ENCODE measurements around the gene ABHD14A. TPM values are rescaled to one million over a fixed set of nuclear protein-coding genes. Genes with fewer than 3 reads are reported as not detected.

Gene ABHD14A
- total RNA-seq, 1 experiment from 2014 or later = 3.7 TPM

DNA sequence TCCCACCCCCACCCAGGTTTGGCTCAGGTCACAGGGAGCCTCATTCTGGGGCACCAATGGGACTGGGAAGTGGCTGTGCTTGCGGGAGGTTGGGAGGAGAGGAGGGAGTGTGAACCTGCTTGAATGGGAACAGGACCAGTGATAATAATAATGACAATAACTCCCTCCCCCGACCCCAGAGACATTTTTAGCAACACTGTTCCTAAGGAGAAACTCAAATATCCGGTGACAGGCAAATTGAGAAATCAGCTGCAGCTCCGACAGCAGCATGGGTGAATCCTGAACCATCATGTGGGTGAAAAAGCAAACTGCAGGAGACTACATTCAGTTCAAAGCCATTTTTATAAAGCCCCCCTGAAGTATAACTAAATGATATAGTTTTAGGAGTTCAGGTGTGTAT is 32.4 kb downstream of the ABHD14A start:
- no TSS peak for BruUV-seq (replicated peaks)
- CTCF ChIA-PET = no interaction called here
- intact Hi-C loops (cut with micrococcal nuclease; ENCODE audit: unreplicated experiment) = no loop called here
- POLR2A ChIA-PET (ENCODE audit: low non-redundant PET) = no interaction called here
- H3K36me3 ChIP-seq (ENCODE audit: insufficient read depth, low read length, poor library complexity, severe bottlenecking) = no peaks in the 10 kb centered on the region
- DNase-seq (ENCODE audit: low spot score) = no peak
- H3K9me3 ChIP-seq (ENCODE audit: low read depth, low read length, poor library complexity, severe bottlenecking) = no peaks in the 10 kb centered on the region
- no peak overlapping the region for H3K4me3 ChIP-seq (ENCODE audit: low read depth, low read length, poor library complexity, severe bottlenecking)
- TF ChIP-seq, protein P1, sequence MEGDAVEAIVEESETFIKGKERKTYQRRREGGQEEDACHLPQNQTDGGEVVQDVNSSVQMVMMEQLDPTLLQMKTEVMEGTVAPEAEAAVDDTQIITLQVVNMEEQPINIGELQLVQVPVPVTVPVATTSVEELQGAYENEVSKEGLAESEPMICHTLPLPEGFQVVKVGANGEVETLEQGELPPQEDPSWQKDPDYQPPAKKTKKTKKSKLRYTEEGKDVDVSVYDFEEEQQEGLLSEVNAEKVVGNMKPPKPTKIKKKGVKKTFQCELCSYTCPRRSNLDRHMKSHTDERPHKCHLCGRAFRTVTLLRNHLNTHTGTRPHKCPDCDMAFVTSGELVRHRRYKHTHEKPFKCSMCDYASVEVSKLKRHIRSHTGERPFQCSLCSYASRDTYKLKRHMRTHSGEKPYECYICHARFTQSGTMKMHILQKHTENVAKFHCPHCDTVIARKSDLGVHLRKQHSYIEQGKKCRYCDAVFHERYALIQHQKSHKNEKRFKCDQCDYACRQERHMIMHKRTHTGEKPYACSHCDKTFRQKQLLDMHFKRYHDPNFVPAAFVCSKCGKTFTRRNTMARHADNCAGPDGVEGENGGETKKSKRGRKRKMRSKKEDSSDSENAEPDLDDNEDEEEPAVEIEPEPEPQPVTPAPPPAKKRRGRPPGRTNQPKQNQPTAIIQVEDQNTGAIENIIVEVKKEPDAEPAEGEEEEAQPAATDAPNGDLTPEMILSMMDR (conservative IDR thresholded peaks at IDR 0.05; ENCODE audit: low read depth, low read length) = no peak
- no peak for TF ChIP-seq EZH2 (IDR thresholded peaks at IDR 0.05; ENCODE audit: borderline replicate concordance, low read depth, low read length, poor library complexity, severe bottlenecking)
- no peaks in the 10 kb centered on the region for H3K27me3 ChIP-seq (replicated peaks; ENCODE audit: insufficient read depth, low read depth, low read length, poor library complexity)
- H3K4me1 ChIP-seq (ENCODE audit: insufficient read depth, low read length, poor library complexity, severe bottlenecking) = peaks cover 18% of the 10 kb centered on the region
- no peak overlapping the region for H3K27ac ChIP-seq (ENCODE audit: low read depth, low read length, poor library complexity, severe bottlenecking)

DNA sequence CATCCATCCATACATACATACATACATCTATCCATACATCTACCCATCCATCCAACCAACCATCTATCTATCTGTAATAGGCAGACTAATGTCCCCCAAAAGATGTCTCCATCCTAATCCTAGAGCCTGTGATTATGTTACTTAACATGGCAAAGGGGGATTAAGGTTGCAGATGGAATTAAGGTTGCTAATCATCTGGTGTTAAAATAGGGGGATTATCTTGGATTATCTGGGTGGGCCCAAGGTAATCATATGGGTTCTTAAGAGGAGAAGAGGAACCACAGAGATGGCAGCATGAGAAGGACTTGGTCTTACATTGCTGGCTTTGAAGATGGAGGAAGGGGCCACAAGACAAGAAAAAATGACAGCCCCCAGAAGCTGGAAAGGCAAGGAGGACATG is 35.6 kb downstream of the ABHD14A start:
- TF ChIP-seq EZH2 (IDR thresholded peaks at IDR 0.05; ENCODE audit: borderline replicate concordance, low read depth, low read length, poor library complexity, severe bottlenecking) = no peak
- TF ChIP-seq, protein P1 (conservative IDR thresholded peaks at IDR 0.05; ENCODE audit: low read depth, low read length) = no peak

DNA sequence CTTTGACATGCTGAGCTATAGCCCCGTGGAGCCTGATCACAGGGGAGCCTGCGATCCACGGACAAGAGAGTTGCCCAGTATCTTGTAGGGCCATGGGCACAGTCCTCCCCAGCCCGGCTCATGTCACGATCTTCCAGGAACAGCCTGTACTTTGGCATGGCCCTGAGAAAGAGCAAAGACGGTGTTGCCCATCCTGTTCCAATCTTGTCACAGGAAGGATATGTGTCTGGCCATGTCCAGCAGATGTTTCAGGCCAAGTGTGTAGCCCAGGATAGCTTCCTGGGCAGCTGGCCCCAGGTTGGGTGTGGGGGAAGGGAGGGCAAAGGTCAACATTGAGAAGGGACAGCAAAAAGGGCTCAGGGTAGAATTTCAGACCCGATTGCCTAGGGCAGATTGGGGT is 37.8 kb downstream of the ABHD14A start:
- H3K4me1 ChIP-seq (ENCODE audit: insufficient read depth, low read length, poor library complexity, severe bottlenecking) = no peaks in the 10 kb centered on the region
- no peak for DNase-seq (ENCODE audit: low spot score)
- H3K27me3 ChIP-seq (replicated peaks; ENCODE audit: insufficient read depth, low read depth, low read length, poor library complexity) = no peaks in the 10 kb centered on the region
- no peak overlapping the region for H3K27ac ChIP-seq (ENCODE audit: low read depth, low read length, poor library complexity, severe bottlenecking)
- no TSS peak for BruUV-seq (replicated peaks)
- intact Hi-C loops (cut with micrococcal nuclease; ENCODE audit: unreplicated experiment) = no loop called here
- no peak overlapping the region for H3K4me3 ChIP-seq (ENCODE audit: low read depth, low read length, poor library complexity, severe bottlenecking)
- no peaks in the 10 kb centered on the region for H3K36me3 ChIP-seq (ENCODE audit: insufficient read depth, low read length, poor library complexity, severe bottlenecking)
- CTCF ChIA-PET = no interaction called here
- POLR2A ChIA-PET (ENCODE audit: low non-redundant PET) = interaction anchor here (0.6 kb wide), 1 partner anchor 29 kb away, joined by 4 read pairs; no protein-coding TSS in a partner anchor
- H3K9me3 ChIP-seq (ENCODE audit: low read depth, low read length, poor library complexity, severe bottlenecking) = no peaks in the 10 kb centered on the region
- TF ChIP-seq EZH2 (IDR thresholded peaks at IDR 0.05; ENCODE audit: borderline replicate concordance, low read depth, low read length, poor library complexity, severe bottlenecking) = no peak
- TF ChIP-seq, protein P1 (conservative IDR thresholded peaks at IDR 0.05; ENCODE audit: low read depth, low read length) = no peak

More for the DNA sequence above, 35.6 kb downstream of the ABHD14A start:
- intact Hi-C loops (cut with micrococcal nuclease; ENCODE audit: unreplicated experiment) = no loop called here
- no TSS peak for BruUV-seq (replicated peaks)
- ChIA-PET CTCF (no interaction called here), POLR2A (ENCODE audit: low non-redundant PET) (no interaction called here)
- Histone ChIP-seq H3K27ac (ENCODE audit: low read depth, low read length, poor library complexity, severe bottlenecking) (no peak overlapping the region), H3K27me3 (replicated peaks; ENCODE audit: insufficient read depth, low read depth, low read length, poor library complexity) (no peaks in the 10 kb centered on the region), H3K36me3 (ENCODE audit: insufficient read depth, low read length, poor library complexity, severe bottlenecking) (no peaks in the 10 kb centered on the region), H3K9me3 (ENCODE audit: low read depth, low read length, poor library complexity, severe bottlenecking) (no peaks in the 10 kb centered on the region), H3K4me1 (ENCODE audit: insufficient read depth, low read length, poor library complexity, severe bottlenecking) (peaks cover 9% of the 10 kb centered on the region), H3K4me3 (ENCODE audit: low read depth, low read length, poor library complexity, severe bottlenecking) (no peak overlapping the region)
- no peak for DNase-seq (ENCODE audit: low spot score)
